Measurements from ENCODE around the gene TMEM119.

DNA sequence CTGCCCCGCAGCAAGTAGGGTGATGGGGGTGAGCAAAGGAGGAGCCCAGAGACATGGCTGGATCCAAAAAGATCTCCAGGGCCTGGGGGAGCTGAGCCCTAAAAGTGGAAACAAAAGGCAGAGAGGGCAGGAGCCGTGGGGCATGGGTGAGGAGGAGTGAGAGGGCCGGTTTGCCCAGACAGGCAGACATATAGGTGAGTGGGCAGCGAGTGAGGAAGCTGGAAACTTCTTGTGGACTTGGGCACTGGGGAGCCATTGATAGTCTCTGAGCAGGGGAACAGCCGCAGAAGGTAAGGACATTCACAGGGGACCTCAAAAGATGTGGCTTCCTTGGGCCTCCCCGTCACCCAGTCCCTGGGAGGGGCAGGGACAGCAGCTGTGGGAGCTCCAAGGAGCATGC, 16.8 kb upstream of the TMEM119 start:
- TF ChIP-seq, protein P1, sequence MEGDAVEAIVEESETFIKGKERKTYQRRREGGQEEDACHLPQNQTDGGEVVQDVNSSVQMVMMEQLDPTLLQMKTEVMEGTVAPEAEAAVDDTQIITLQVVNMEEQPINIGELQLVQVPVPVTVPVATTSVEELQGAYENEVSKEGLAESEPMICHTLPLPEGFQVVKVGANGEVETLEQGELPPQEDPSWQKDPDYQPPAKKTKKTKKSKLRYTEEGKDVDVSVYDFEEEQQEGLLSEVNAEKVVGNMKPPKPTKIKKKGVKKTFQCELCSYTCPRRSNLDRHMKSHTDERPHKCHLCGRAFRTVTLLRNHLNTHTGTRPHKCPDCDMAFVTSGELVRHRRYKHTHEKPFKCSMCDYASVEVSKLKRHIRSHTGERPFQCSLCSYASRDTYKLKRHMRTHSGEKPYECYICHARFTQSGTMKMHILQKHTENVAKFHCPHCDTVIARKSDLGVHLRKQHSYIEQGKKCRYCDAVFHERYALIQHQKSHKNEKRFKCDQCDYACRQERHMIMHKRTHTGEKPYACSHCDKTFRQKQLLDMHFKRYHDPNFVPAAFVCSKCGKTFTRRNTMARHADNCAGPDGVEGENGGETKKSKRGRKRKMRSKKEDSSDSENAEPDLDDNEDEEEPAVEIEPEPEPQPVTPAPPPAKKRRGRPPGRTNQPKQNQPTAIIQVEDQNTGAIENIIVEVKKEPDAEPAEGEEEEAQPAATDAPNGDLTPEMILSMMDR (IDR thresholded peaks at IDR 0.05) = no peak
- no peak for TF ChIP-seq POLR2AphosphoS5 (IDR thresholded peaks at IDR 0.05; ENCODE audit: insufficient read depth in 1 of 2, low read depth in 1 of 2)
